Measurements from ENCODE around the gene TMEM11.

The TMEM11 gene

GRCh38 chr17:21169496-21169895, 44.5 kb downstream of the TMEM11 start:
- H3K79me2 ChIP-seq (ENCODE audit: control insufficient read depth, low read length) = no peaks in the 10 kb centered on the region
- H3K9me3 ChIP-seq (ENCODE audit: control insufficient read depth, insufficient read depth, low read length) = no peaks in the 10 kb centered on the region
- H3K4me3 ChIP-seq (ENCODE audit: low read length) = no peak overlapping the region
- H3F3A ChIP-seq (ENCODE audit: control insufficient read depth, insufficient read depth) = no peaks in the 10 kb centered on the region
- H3K27ac ChIP-seq (ENCODE audit: low read depth, low read length) = no peak overlapping the region
- H3K9me2 ChIP-seq (replicated peaks; ENCODE audit: control insufficient read depth, low read length) = no peaks in the 10 kb centered on the region
- no peak overlapping the region for H3K4me2 ChIP-seq (ENCODE audit: low read length)
- no peaks in the 10 kb centered on the region for H3K4me1 ChIP-seq (ENCODE audit: control insufficient read depth, low read length)
- TF ChIP-seq CTCF (IDR thresholded peaks at IDR 0.05; ENCODE audit: low read depth, low read length, poor library complexity, severe bottlenecking) = no peak
- TF ChIP-seq EZH2phosphoT487 (IDR thresholded peaks at IDR 0.05; ENCODE audit: borderline replicate concordance, low read length) = no peak
- H3K36me3 ChIP-seq (ENCODE audit: control insufficient read depth, low read length) = no peaks in the 10 kb centered on the region
- no peaks in the 10 kb centered on the region for H3K27me3 ChIP-seq (ENCODE audit: control insufficient read depth, low read length)
- no peaks in the 10 kb centered on the region for H4K20me1 ChIP-seq (ENCODE audit: control insufficient read depth, insufficient read depth, low read depth, low read length)

- Histone ChIP-seq H3K4me1 (ENCODE audit: control insufficient read depth, low read length) (no peaks in the 10 kb centered on the region), H4K20me1 (ENCODE audit: control insufficient read depth, insufficient read depth, low read depth, low read length) (no peaks in the 10 kb centered on the region), H3K4me2 (ENCODE audit: low read length) (no peak overlapping the region), H3K9me2 (replicated peaks; ENCODE audit: control insufficient read depth, low read length) (no peaks in the 10 kb centered on the region), H3K36me3 (ENCODE audit: control insufficient read depth, low read length) (no peaks in the 10 kb centered on the region), H3F3A (ENCODE audit: control insufficient read depth, insufficient read depth) (no peaks in the 10 kb centered on the region), H3K4me3 (ENCODE audit: low read length) (no peak overlapping the region), H3K27ac (ENCODE audit: low read depth, low read length) (no peak overlapping the region), H3K9me3 (ENCODE audit: control insufficient read depth, insufficient read depth, low read length) (no peaks in the 10 kb centered on the region), H3K27me3 (ENCODE audit: control insufficient read depth, low read length) (no peaks in the 10 kb centered on the region), H3K79me2 (ENCODE audit: control insufficient read depth, low read length) (no peaks in the 10 kb centered on the region)
- no peak for TF ChIP-seq EZH2phosphoT487 (IDR thresholded peaks at IDR 0.05; ENCODE audit: borderline replicate concordance, low read length)
- TF ChIP-seq CTCF (IDR thresholded peaks at IDR 0.05; ENCODE audit: low read depth, low read length, poor library complexity, severe bottlenecking) = no peak
Observed at GRCh38 chr17:21168555-21168865, 45.5 kb downstream of the TMEM11 start.

GRCh38 chr17:21167303-21167702, 46.7 kb downstream of the TMEM11 start:
- H3K4me3 ChIP-seq (ENCODE audit: low read length) = no peak overlapping the region
- H3K79me2 ChIP-seq (ENCODE audit: control insufficient read depth, low read length) = no peaks in the 10 kb centered on the region
- H3K9me2 ChIP-seq (replicated peaks; ENCODE audit: control insufficient read depth, low read length) = no peaks in the 10 kb centered on the region
- no peak overlapping the region for H3K27ac ChIP-seq (ENCODE audit: low read depth, low read length)
- no peaks in the 10 kb centered on the region for H3K36me3 ChIP-seq (ENCODE audit: control insufficient read depth, low read length)
- no peaks in the 10 kb centered on the region for H3K9me3 ChIP-seq (ENCODE audit: control insufficient read depth, insufficient read depth, low read length)
- no peak overlapping the region for H3K4me2 ChIP-seq (ENCODE audit: low read length)
- no peak for TF ChIP-seq CTCF (IDR thresholded peaks at IDR 0.05; ENCODE audit: low read depth, low read length, poor library complexity, severe bottlenecking)
- no peak for TF ChIP-seq EZH2phosphoT487 (IDR thresholded peaks at IDR 0.05; ENCODE audit: borderline replicate concordance, low read length)
- no peaks in the 10 kb centered on the region for H3K4me1 ChIP-seq (ENCODE audit: control insufficient read depth, low read length)
- no peaks in the 10 kb centered on the region for H4K20me1 ChIP-seq (ENCODE audit: control insufficient read depth, insufficient read depth, low read depth, low read length)
- no peaks in the 10 kb centered on the region for H3K27me3 ChIP-seq (ENCODE audit: control insufficient read depth, low read length)
- H3F3A ChIP-seq (ENCODE audit: control insufficient read depth, insufficient read depth) = no peaks in the 10 kb centered on the region
